CD8-positive, alpha-beta memory T cell (primary cell): ENCODE measurements around the gene P3H2. TPM values are rescaled to one million over a fixed set of nuclear protein-coding genes. Genes with fewer than 3 reads are reported as not detected.
A peak's percentile ranks its signal among the peaks of the same experiment; 100 is the strongest.
"Not testable (repeated sequence)": the region's sequence is repeated elsewhere in the genome, so short reads cannot be mapped to it uniquely, and the experiment has no call there.

Experiments used
- CTCF ChIA-PET: fragments of 350-600 bp; sonication (Branson Sonifier 250); formaldehyde crosslinking; loops from one replicate; lab custom pipeline; 2021; ENCODE audit warnings: antibody characterized with exemption; lab: Charles Lee
- POLR2A ChIA-PET: fragments of 350-600 bp; sonication (Branson Sonifier 250); formaldehyde crosslinking; loops from one replicate; lab custom pipeline; 2021; ENCODE audit warnings: antibody characterized with exemption; lab: Charles Lee
- DNase-seq, 5 donors: peaks; one replicate each; pipeline versions ENCODE4 v3.0.0 to v3.0.0-alpha.2; 2020 to 2022; ENCODE audit warnings: mixed read lengths in 1 of 5
- H3K27ac ChIP-seq: one replicate; pipeline ENCODE4 v1.7.0; 2013; ENCODE audit warnings: low read depth, mild to moderate bottlenecking, low read length, moderate library complexity
- H3K27me3 ChIP-seq: 2 replicates; pipeline ENCODE4 v1.7.0; 2013; ENCODE audit warnings: low read length, mild to moderate bottlenecking; ENCODE audit not compliant: insufficient read depth, poor library complexity, severe bottlenecking
- H3K36me3 ChIP-seq: 2 replicates; pipeline ENCODE4 v1.7.0; 2013; ENCODE audit warnings: mild to moderate bottlenecking, low read length, moderate library complexity; ENCODE audit not compliant: insufficient read depth
- H3K4me1 ChIP-seq: 2 replicates; pipeline ENCODE4 v1.7.0; 2013; ENCODE audit warnings: mild to moderate bottlenecking, low read length, moderate library complexity; ENCODE audit not compliant: insufficient read depth
- H3K4me3 ChIP-seq: 2 replicates; pipeline ENCODE4 v1.7.0; 2013; ENCODE audit warnings: mild to moderate bottlenecking, low read length
- H3K9me3 ChIP-seq: 2 replicates; pipeline ENCODE4 v1.7.0; 2013; ENCODE audit warnings: mild to moderate bottlenecking, low read length
- H3K27ac Mint-ChIP-seq, 8 donors: one replicate each; pipeline ENCODE4 v1.8.0; 2020 to 2021; ENCODE audit warnings: mixed read lengths in 8 of 8, mild to moderate bottlenecking in 6 of 8, inconsistent platforms in 3 of 8, moderate library complexity in 3 of 8
- H3K27me3 Mint-ChIP-seq, 2 donors: one replicate each; pipeline ENCODE4 v1.8.0; 2020 to 2021; ENCODE audit warnings: mixed read lengths in 2 of 2, mild to moderate bottlenecking in 1 of 2, moderate library complexity in 1 of 2
- H3K36me3 Mint-ChIP-seq, 3 donors: one replicate each; pipeline ENCODE4 v1.8.0; 2020 to 2021; ENCODE audit warnings: mixed read lengths in 3 of 3, inconsistent platforms in 1 of 3, mild to moderate bottlenecking in 1 of 3
- H3K4me1 Mint-ChIP-seq, 3 donors: one replicate each; pipeline ENCODE4 v1.8.0; 2020 to 2021; ENCODE audit warnings: mixed read lengths in 3 of 3, inconsistent platforms in 1 of 3, mild to moderate bottlenecking in 1 of 3
- H3K4me3 Mint-ChIP-seq, 7 donors: one replicate each; pipeline ENCODE4 v1.8.0; 2020 to 2021; ENCODE audit warnings: mixed read lengths in 7 of 7, mild to moderate bottlenecking in 6 of 7, moderate library complexity in 4 of 7, inconsistent platforms in 2 of 7
- H3K9me3 Mint-ChIP-seq, 5 donors: one replicate each; pipeline ENCODE4 v1.8.0; 2020 to 2022; ENCODE audit warnings: mixed read lengths in 5 of 5, mild to moderate bottlenecking in 3 of 5, moderate library complexity in 2 of 5, inconsistent platforms in 1 of 5
- polyA plus RNA-seq: library from polyadenylated mRNA; unstranded; fragments of 300-500 nt; fragmentation: Illumina TruSeq; gene quantifications from one replicate; pipeline ENCODE4 v1.2.3, GENCODE V29; 2021
- total RNA-seq, 2 experiments: library from RNA; stranded (reverse); gene quantifications; one replicate each; pipeline ENCODE4 v1.2.3, GENCODE V29; 2021

The P3H2 gene
- total and polyA plus RNA-seq, 3 experiments from 2014 or later = not detected

GRCh38 chr3:190079173-190079572 is 41.5 kb downstream of the P3H2 start:
- DNase-seq, H3K9me3 Mint-ChIP-seq, H3K4me3 ChIP-seq, H3K36me3 Mint-ChIP-seq, H3K27ac ChIP-seq, H3K27me3 ChIP-seq, H3K9me3 ChIP-seq, H3K4me1 Mint-ChIP-seq, H3K27ac Mint-ChIP-seq, POLR2A ChIA-PET, H3K4me3 Mint-ChIP-seq, H3K4me1 ChIP-seq, H3K36me3 ChIP-seq, CTCF ChIA-PET: not testable (repeated sequence)
- peaks cover 4 to 11% of the 10 kb centered on the region in 2 donors for H3K27me3 Mint-ChIP-seq

- no peaks in the 10 kb centered on the region for H3K4me1 ChIP-seq
- H3K27ac Mint-ChIP-seq = no peak overlapping the region
- DNase-seq = no peak
- no peaks in the 10 kb centered on the region for H3K27me3 ChIP-seq
- CTCF ChIA-PET = no interaction called here
- H3K27ac ChIP-seq = no peak overlapping the region
- peaks cover 10 to 13% of the 10 kb centered on the region in 2 donors for H3K27me3 Mint-ChIP-seq
- no peak overlapping the region for H3K4me3 Mint-ChIP-seq
- POLR2A ChIA-PET = no interaction called here
- H3K4me3 ChIP-seq = no peak overlapping the region
- no peaks in the 10 kb centered on the region for H3K36me3 ChIP-seq
- no peaks in the 10 kb centered on the region for H3K4me1 Mint-ChIP-seq
- no peaks in the 10 kb centered on the region for H3K9me3 ChIP-seq
- H3K36me3 Mint-ChIP-seq = peaks cover 0 to 2% (median 0%) of the 10 kb centered on the region in 3 donors
- peaks cover 0 to 3% (median 0%) of the 10 kb centered on the region in 5 donors for H3K9me3 Mint-ChIP-seq
Observed at GRCh38 chr3:190077395-190078045, 43.2 kb downstream of the P3H2 start.

GRCh38 chr3:190076601-190077394 is 43.9 kb downstream of the P3H2 start:
- no peaks in the 10 kb centered on the region for H3K4me1 ChIP-seq
- H3K9me3 ChIP-seq = no peaks in the 10 kb centered on the region
- peaks cover 0 to 3% (median 0%) of the 10 kb centered on the region in 5 donors for H3K9me3 Mint-ChIP-seq
- no peak overlapping the region for H3K4me3 ChIP-seq
- ChIA-PET POLR2A (no interaction called here), CTCF (no interaction called here)
- peaks cover 10 to 13% of the 10 kb centered on the region in 2 donors for H3K27me3 Mint-ChIP-seq
- peak overlapping the region in 1 of 8 donors; percentile 43 for H3K27ac Mint-ChIP-seq
- no peaks in the 10 kb centered on the region for H3K27me3 ChIP-seq
- no peaks in the 10 kb centered on the region for H3K36me3 ChIP-seq
- no peak overlapping the region for H3K27ac ChIP-seq
- H3K36me3 Mint-ChIP-seq = peaks cover 0 to 2% (median 0%) of the 10 kb centered on the region in 3 donors
- H3K4me3 Mint-ChIP-seq = no peak overlapping the region
- no peak for DNase-seq
- no peaks in the 10 kb centered on the region for H3K4me1 Mint-ChIP-seq

GRCh38 chr3:190076136-190076535 is 44.6 kb downstream of the P3H2 start:
- CTCF ChIA-PET = no interaction called here
- no peaks in the 10 kb centered on the region for H3K27me3 ChIP-seq
- H3K27me3 Mint-ChIP-seq = peaks cover 11 to 19% of the 10 kb centered on the region in 2 donors
- H3K27ac Mint-ChIP-seq = no peak overlapping the region
- POLR2A ChIA-PET = no interaction called here
- peaks cover 0 to 2% (median 0%) of the 10 kb centered on the region in 3 donors for H3K36me3 Mint-ChIP-seq
- H3K4me1 ChIP-seq = no peaks in the 10 kb centered on the region
- no peaks in the 10 kb centered on the region for H3K4me1 Mint-ChIP-seq
- H3K27ac ChIP-seq = no peak overlapping the region
- no peaks in the 10 kb centered on the region for H3K36me3 ChIP-seq
- no peak for DNase-seq
- no peak overlapping the region for H3K4me3 ChIP-seq
- no peak overlapping the region for H3K4me3 Mint-ChIP-seq
- H3K9me3 ChIP-seq = no peaks in the 10 kb centered on the region
- H3K9me3 Mint-ChIP-seq = peaks cover 0 to 3% (median 0%) of the 10 kb centered on the region in 5 donors

GRCh38 chr3:190074817-190075216 is 45.9 kb downstream of the P3H2 start:
- H3K4me3 Mint-ChIP-seq = no peak overlapping the region
- Histone ChIP-seq H3K36me3 (no peaks in the 10 kb centered on the region), H3K9me3 (no peaks in the 10 kb centered on the region), H3K4me1 (no peaks in the 10 kb centered on the region), H3K27ac (no peak overlapping the region), H3K4me3 (no peak overlapping the region), H3K27me3 (no peaks in the 10 kb centered on the region)
- no peak for DNase-seq
- no peaks in the 10 kb centered on the region for H3K4me1 Mint-ChIP-seq
- CTCF ChIA-PET = no interaction called here
- peaks cover 0 to 2% (median 0%) of the 10 kb centered on the region in 3 donors for H3K36me3 Mint-ChIP-seq
- peaks cover 9 to 19% of the 10 kb centered on the region in 2 donors for H3K27me3 Mint-ChIP-seq
- POLR2A ChIA-PET = no interaction called here
- peaks cover 0 to 3% (median 0%) of the 10 kb centered on the region in 5 donors for H3K9me3 Mint-ChIP-seq
- H3K27ac Mint-ChIP-seq = no peak overlapping the region

- Mint-ChIP-seq H3K27me3 (peaks cover 9 to 19% of the 10 kb centered on the region in 2 donors), H3K4me3 (no peak overlapping the region), H3K27ac (no peak overlapping the region), H3K9me3 (peaks cover 0 to 3% (median 0%) of the 10 kb centered on the region in 5 donors), H3K36me3 (no peaks in the 10 kb centered on the region), H3K4me1 (no peaks in the 10 kb centered on the region)
- Histone ChIP-seq H3K4me1 (no peaks in the 10 kb centered on the region), H3K36me3 (no peaks in the 10 kb centered on the region), H3K27ac (no peak overlapping the region), H3K4me3 (no peak overlapping the region), H3K9me3 (no peaks in the 10 kb centered on the region), H3K27me3 (no peaks in the 10 kb centered on the region)
- DNase-seq = no peak
- ChIA-PET POLR2A (no interaction called here), CTCF (no interaction called here)
Observed at GRCh38 chr3:190073264-190074008, 47.3 kb downstream of the P3H2 start.

GRCh38 chr3:190072856-190073255 is 47.8 kb downstream of the P3H2 start:
- no peak overlapping the region for H3K4me3 ChIP-seq
- no peaks in the 10 kb centered on the region for H3K4me1 ChIP-seq
- no peak overlapping the region for H3K27ac ChIP-seq
- Mint-ChIP-seq H3K4me3 (no peak overlapping the region), H3K4me1 (no peaks in the 10 kb centered on the region), H3K9me3 (peaks cover 0 to 3% (median 0%) of the 10 kb centered on the region in 5 donors), H3K27me3 (peaks cover 9 to 19% of the 10 kb centered on the region in 2 donors), H3K27ac (no peak overlapping the region), H3K36me3 (no peaks in the 10 kb centered on the region)
- H3K9me3 ChIP-seq = no peaks in the 10 kb centered on the region
- POLR2A ChIA-PET = no interaction called here
- CTCF ChIA-PET = no interaction called here
- DNase-seq = no peak
- no peaks in the 10 kb centered on the region for H3K36me3 ChIP-seq
- H3K27me3 ChIP-seq = no peaks in the 10 kb centered on the region

GRCh38 chr3:190071921-190072320 is 48.8 kb downstream of the P3H2 start:
- POLR2A ChIA-PET, H3K4me3 ChIP-seq, H3K36me3 ChIP-seq, H3K9me3 Mint-ChIP-seq, DNase-seq, H3K4me1 ChIP-seq, H3K27me3 ChIP-seq, H3K36me3 Mint-ChIP-seq, CTCF ChIA-PET, H3K4me1 Mint-ChIP-seq, H3K4me3 Mint-ChIP-seq, H3K9me3 ChIP-seq, H3K27ac ChIP-seq, H3K27ac Mint-ChIP-seq: not testable (repeated sequence)
- peaks cover 7 to 19% of the 10 kb centered on the region in 2 donors for H3K27me3 Mint-ChIP-seq
